Mucosa of descending colon (tissue), 3 donors: Measurements from ENCODE around the gene CDC73. TPM values are rescaled to one million over a fixed set of nuclear protein-coding genes. Genes with fewer than 3 reads are reported as not detected.
A peak's percentile ranks its signal among the peaks of the same experiment; 100 is the strongest.

Source experiments
- ATAC-seq: fragments of 200-7000 bp; cut with Tn5 transposase; one replicate; pipeline ENCODE4 v1.9.1; 2020; ENCODE audit warnings: mild to moderate bottlenecking, moderate library complexity
- DNase-seq, 3 donors: peaks; one replicate each; pipeline ENCODE4 v3.0.0-alpha.2; 2020
- H3K36me3 ChIP-seq: fragments of 200-600 bp; one replicate; pipeline ENCODE4 v1.8.0; 2021; ENCODE audit warnings: low read depth, mild to moderate bottlenecking
- H3K4me1 ChIP-seq: fragments of 200-600 bp; one replicate; pipeline ENCODE4 v1.8.0; 2021; ENCODE audit warnings: low read depth, mild to moderate bottlenecking
- H3K4me3 ChIP-seq: fragments of 200-600 bp; one replicate; pipeline ENCODE4 v1.8.0; 2021; ENCODE audit warnings: mild to moderate bottlenecking
- H3K9me3 ChIP-seq: fragments of 200-600 bp; one replicate; pipeline ENCODE4 v1.8.0; 2021; ENCODE audit warnings: mild to moderate bottlenecking
- CTCF ChIP-seq: fragments of 200-600 bp; IDR thresholded peaks from one replicate; pipeline ENCODE4 v1.8.0; 2022; ENCODE audit warnings: antibody characterized with exemption, mild to moderate bottlenecking
- intact Hi-C, 2 donors: fragments of 100-400 bp; cut with DNase I in 1 of 2; cut with micrococcal nuclease in 1 of 2; formaldehyde crosslinking; loops; one replicate each; pipeline versions ENCODE4 v1.11.0 to v1.11.1; 2022; cut with DNase I, micrococcal nuclease
- total RNA-seq, 3 donors: library from RNA; stranded (reverse); fragmentation: NEBNext Ultra II Directional in 2 of 3; extraction: Animal tissue kit (Norgen Biotek cat#: 25700) in 2 of 3; gene quantifications; one replicate each; pipeline versions ENCODE4 v1.2.1 to v1.2.4, GENCODE V29; 2021 to 2023
- donor health status: DM: no; HTN: no; CAD: no; lungs with moderate emphysema.
- donor health status: DM: no; HTN: no; CAD: no.
- donor health status: DM: no; HTN: yes; CAD: no.

Gene CDC73
- total RNA-seq, 3 donors from 2014 or later, result 41.0 to 82.0 (median 45.3) TPM

DNA sequence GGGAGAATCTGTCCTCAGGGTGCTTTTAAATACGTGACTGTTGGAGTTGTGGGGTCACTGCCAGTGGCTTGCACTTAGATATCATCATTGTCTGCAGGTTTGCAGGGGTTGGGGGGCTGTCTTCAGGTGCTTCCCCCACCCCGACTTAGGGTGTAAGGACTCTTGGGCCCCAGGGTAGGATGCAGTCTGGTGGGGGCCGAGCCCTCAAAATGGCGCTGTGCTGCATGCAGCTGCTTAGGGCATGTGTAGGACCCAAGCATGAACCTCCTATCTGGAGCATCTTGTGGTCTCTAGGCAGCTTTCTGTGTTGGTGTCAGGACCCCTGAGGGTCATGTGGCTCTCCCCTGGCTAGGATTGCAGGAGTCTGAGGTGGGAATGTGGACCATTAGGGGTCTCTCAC is 120.2 kb downstream of the CDC73 start:
- Histone ChIP-seq H3K4me1 (no peaks in the 10 kb centered on the region), H3K9me3 (no peaks in the 10 kb centered on the region), H3K4me3 (no peak overlapping the region), H3K36me3 (no peaks in the 10 kb centered on the region)
- DNase-seq (no peak), ATAC-seq (no peak)
- intact Hi-C loops, result no loop called here
- TF ChIP-seq CTCF, result no peak

GRCh38 chr1:193249187-193249586 is 127.4 kb downstream of the CDC73 start:
- Histone ChIP-seq H3K9me3 (peaks cover 9% of the 10 kb centered on the region), H3K4me1 (no peaks in the 10 kb centered on the region), H3K4me3 (no peak overlapping the region), H3K36me3 (peaks cover 4% of the 10 kb centered on the region)
- intact Hi-C loops, result no loop called here
- DNase-seq, result no peak
- ATAC-seq, result no peak
- no peak for TF ChIP-seq CTCF

DNA sequence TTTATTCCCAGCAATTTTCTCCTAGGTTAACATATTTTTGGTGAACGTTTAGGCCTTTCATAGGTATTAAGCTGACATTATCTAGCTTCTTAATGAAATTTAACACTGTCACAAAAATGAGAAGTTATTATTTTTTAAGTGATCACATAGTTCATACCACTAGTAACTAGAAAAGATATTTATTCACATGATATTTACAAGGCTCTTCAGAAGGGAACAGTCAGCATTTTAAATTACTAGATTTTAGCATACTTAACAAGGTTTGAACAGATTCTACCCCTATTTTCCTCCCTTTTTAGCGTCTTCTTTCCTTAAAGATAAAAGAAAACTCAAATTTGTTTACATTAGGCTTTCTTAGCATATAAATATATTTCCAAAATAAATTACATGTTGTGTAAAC is 130.1 kb downstream of the CDC73 start:
- intact Hi-C loops, result no loop called here
- H3K9me3 ChIP-seq, result peaks cover 9% of the 10 kb centered on the region
- DNase-seq, result no peak
- ATAC-seq, result no peak
- no peak for TF ChIP-seq CTCF
- H3K4me3 ChIP-seq, result no peak overlapping the region
- H3K36me3 ChIP-seq, result peaks cover 4% of the 10 kb centered on the region
- no peaks in the 10 kb centered on the region for H3K4me1 ChIP-seq

DNA sequence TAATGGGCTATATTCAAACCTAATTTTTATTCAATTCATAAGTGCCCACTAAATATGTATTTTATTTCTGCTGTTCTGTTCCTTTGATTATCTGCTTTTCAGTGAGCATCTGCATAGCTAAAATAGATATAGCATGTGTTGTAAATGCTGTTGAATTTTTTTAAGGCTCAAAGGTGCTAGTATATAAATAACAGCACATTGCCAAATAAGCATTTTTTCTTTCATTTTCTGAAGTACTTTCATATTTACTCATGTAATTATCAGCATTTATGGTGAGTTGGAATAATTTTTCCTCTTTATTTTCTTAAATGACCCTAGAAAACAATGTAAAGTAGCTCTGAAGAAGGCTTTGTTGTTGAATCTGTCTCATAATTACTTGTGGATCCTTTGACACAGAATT is 134.2 kb downstream of the CDC73 start:
- Histone ChIP-seq H3K36me3 (no peaks in the 10 kb centered on the region), H3K4me3 (no peak overlapping the region), H3K9me3 (no peaks in the 10 kb centered on the region), H3K4me1 (no peaks in the 10 kb centered on the region)
- intact Hi-C loops, result no loop called here
- no peak for TF ChIP-seq CTCF
- no peak for DNase-seq
- no peak for ATAC-seq

DNA sequence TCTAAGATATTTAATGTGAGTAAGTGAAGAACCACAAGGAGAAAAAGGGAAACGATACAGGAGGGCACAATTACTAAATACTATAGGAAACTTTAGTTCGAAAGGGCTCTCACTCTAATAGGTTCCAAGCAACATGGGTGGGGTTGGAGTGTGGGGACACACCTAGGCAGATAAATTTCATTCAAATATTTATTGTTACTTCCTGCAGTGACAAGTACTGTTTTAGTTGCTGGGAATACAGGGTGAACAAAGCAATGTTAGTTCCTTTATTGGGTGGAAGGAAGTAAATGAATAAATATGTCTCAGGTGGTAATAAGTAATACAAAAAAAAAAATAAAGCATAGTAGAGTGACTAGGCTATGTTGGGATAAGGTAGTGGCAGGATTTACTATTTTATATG is 137.8 kb downstream of the CDC73 start:
- peak; percentile 67 for ATAC-seq
- DNase-seq, result no peak
- no peak overlapping the region for H3K4me3 ChIP-seq
- no peaks in the 10 kb centered on the region for H3K36me3 ChIP-seq
- H3K4me1 ChIP-seq, result no peaks in the 10 kb centered on the region
- no peaks in the 10 kb centered on the region for H3K9me3 ChIP-seq
- intact Hi-C loops, result no loop called here
- TF ChIP-seq CTCF, result no peak

DNA sequence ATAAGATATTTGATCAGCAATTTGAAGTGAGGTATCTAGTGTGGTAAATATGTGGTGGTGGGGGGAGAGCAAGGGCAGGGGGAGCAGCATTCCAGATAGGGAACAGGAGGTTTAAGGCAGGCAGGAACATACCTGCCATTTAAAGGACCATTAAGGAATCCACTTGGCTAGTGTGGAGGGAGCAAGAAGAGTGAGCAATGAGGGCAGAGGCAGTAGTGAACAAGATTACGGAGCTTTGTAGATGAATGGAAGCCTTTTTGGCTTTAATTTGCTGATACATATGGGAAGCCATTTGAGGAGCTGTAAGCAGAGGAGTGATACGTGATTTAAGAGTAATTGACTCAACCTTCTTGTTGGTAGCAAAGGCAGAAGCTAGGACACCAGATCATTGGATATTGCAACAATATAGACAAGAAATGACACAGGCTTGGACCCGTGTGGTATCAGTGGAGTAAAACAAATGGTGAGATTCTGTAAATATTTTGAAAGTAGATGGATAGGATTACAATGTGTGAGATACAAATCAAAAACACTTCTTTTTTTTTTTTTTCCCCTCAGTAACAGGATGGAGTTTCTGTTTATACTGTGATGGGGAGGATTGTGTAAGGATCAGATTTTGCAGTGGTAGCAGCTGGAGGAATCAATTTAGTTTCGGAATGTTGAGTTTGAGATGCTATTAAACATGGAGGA is 138.4 kb downstream of the CDC73 start:
- intact Hi-C loops, result no loop called here
- no peak for TF ChIP-seq CTCF
- H3K4me3 ChIP-seq, result no peak overlapping the region
- H3K9me3 ChIP-seq, result no peaks in the 10 kb centered on the region
- no peak for ATAC-seq
- no peaks in the 10 kb centered on the region for H3K4me1 ChIP-seq
- no peaks in the 10 kb centered on the region for H3K36me3 ChIP-seq
- no peak for DNase-seq
